NT2/D1 (cell line): ENCODE measurements around the gene GALM.

Experiments
- DNase-seq: peaks from one replicate; pipeline ENCODE4 v3.0.0-alpha.2; 2011; ENCODE audit warnings: low read depth, low spot score
- H3K27me3 ChIP-seq: 2 replicates; pipeline ENCODE4 v1.6.0; 2011; ENCODE audit warnings: mild to moderate bottlenecking; ENCODE audit not compliant: insufficient read length, insufficient read depth
- H3K36me3 ChIP-seq: 2 replicates; pipeline ENCODE4 v1.6.1; 2011; ENCODE audit warnings: mild to moderate bottlenecking, low read length, mixed read lengths; ENCODE audit not compliant: insufficient read depth, insufficient read length
- H3K4me1 ChIP-seq: 2 replicates; pipeline ENCODE4 v1.5.1; 2011; ENCODE audit not compliant: insufficient read depth, insufficient read length
- H3K4me3 ChIP-seq: 2 replicates; pipeline ENCODE4 v1.5.1; 2011; ENCODE audit warnings: low read depth; ENCODE audit not compliant: insufficient read length
- H3K9ac ChIP-seq: 2 replicates; pipeline ENCODE4 v1.6.0; 2011; ENCODE audit warnings: low read depth; ENCODE audit not compliant: insufficient read length
- H3K9me3 ChIP-seq: 2 replicates; pipeline ENCODE4 v1.5.1; 2011; ENCODE audit warnings: mild to moderate bottlenecking, low read length; ENCODE audit not compliant: insufficient read depth
- SUZ12 ChIP-seq: IDR thresholded peaks from 2 replicates; pipeline ENCODE4 v1.6.1; 2011; ENCODE audit not compliant: insufficient read length, insufficient read depth; ENCODE audit errors: extremely low read depth
- YY1 ChIP-seq: IDR thresholded peaks from 2 replicates; pipeline ENCODE4 v1.6.1; 2011; ENCODE audit not compliant: insufficient read length, insufficient read depth
- ZNF274 ChIP-seq: IDR thresholded peaks from 2 replicates; pipeline ENCODE4 v1.6.1; 2011; ENCODE audit warnings: mild to moderate bottlenecking, low read depth, low read length

The GALM gene

GRCh38 chr2:38737925-38738324 lies 72.0 kb downstream of the GALM start:
- Histone ChIP-seq H3K27me3 (no peaks in the 10 kb centered on the region), H3K36me3 (peaks cover 32% of the 10 kb centered on the region), H3K9ac (no peak overlapping the region), H3K4me1 (no peaks in the 10 kb centered on the region), H3K9me3 (no peaks in the 10 kb centered on the region), H3K4me3 (no peak overlapping the region)
- TF ChIP-seq ZNF274 (no peak), YY1 (no peak), SUZ12 (no peak)
- no peak for DNase-seq

GRCh38 chr2:38739524-38739923 lies 73.6 kb downstream of the GALM start:
- Histone ChIP-seq H3K27me3 (no peaks in the 10 kb centered on the region), H3K4me1 (no peaks in the 10 kb centered on the region), H3K9me3 (no peaks in the 10 kb centered on the region), H3K9ac (no peak overlapping the region), H3K36me3 (peaks cover 41% of the 10 kb centered on the region), H3K4me3 (no peak overlapping the region)
- no peak for TF ChIP-seq ZNF274
- TF ChIP-seq SUZ12 = no peak
- no peak for DNase-seq

- Histone ChIP-seq H3K27me3 (no peaks in the 10 kb centered on the region), H3K4me3 (no peak overlapping the region), H3K4me1 (no peaks in the 10 kb centered on the region), H3K36me3 (peaks cover 53% of the 10 kb centered on the region), H3K9me3 (no peaks in the 10 kb centered on the region), H3K9ac (no peak overlapping the region)
- peak; percentile 33 for DNase-seq
- TF ChIP-seq ZNF274 = no peak
- no peak for TF ChIP-seq YY1
- TF ChIP-seq SUZ12 = no peak
Observed at GRCh38 chr2:38740851-38741731, 75.2 kb downstream of the GALM start.

- Histone ChIP-seq H3K9ac (no peak overlapping the region), H3K4me1 (no peaks in the 10 kb centered on the region), H3K9me3 (no peaks in the 10 kb centered on the region), H3K27me3 (no peaks in the 10 kb centered on the region), H3K36me3 (peaks cover 67% of the 10 kb centered on the region), H3K4me3 (no peak overlapping the region)
- no peak for DNase-seq
- no peak for TF ChIP-seq SUZ12
- no peak for TF ChIP-seq YY1
- no peak for TF ChIP-seq ZNF274
Observed at GRCh38 chr2:38742797-38743559, 77.1 kb downstream of the GALM start.

- Histone ChIP-seq H3K27me3 (no peaks in the 10 kb centered on the region), H3K4me3 (no peak overlapping the region), H3K4me1 (no peaks in the 10 kb centered on the region), H3K9ac (no peak overlapping the region), H3K9me3 (no peaks in the 10 kb centered on the region), H3K36me3 (peaks cover 73% of the 10 kb centered on the region)
- DNase-seq = no peak
- TF ChIP-seq ZNF274 (no peak), YY1 (no peak), SUZ12 (no peak)
Observed at GRCh38 chr2:38743672-38744398, 77.9 kb downstream of the GALM start.

GRCh38 chr2:38744399-38744780 lies 78.5 kb downstream of the GALM start:
- no peak for DNase-seq
- Histone ChIP-seq H3K9ac (no peak overlapping the region), H3K27me3 (no peaks in the 10 kb centered on the region), H3K4me3 (no peak overlapping the region), H3K9me3 (no peaks in the 10 kb centered on the region), H3K4me1 (no peaks in the 10 kb centered on the region), H3K36me3 (peaks cover 79% of the 10 kb centered on the region)
- TF ChIP-seq SUZ12 = no peak
- TF ChIP-seq YY1 = no peak
- no peak for TF ChIP-seq ZNF274

- no peak for DNase-seq
Observed at GRCh38 chr2:38745267-38745666, 79.4 kb downstream of the GALM start.

More at GRCh38 chr2:38745267-38745666, 79.4 kb downstream of the GALM start:
- TF ChIP-seq YY1 (no peak), SUZ12 (no peak), ZNF274 (no peak)
- Histone ChIP-seq H3K9me3 (no peaks in the 10 kb centered on the region), H3K36me3 (peaks cover 87% of the 10 kb centered on the region), H3K4me1 (no peaks in the 10 kb centered on the region), H3K27me3 (no peaks in the 10 kb centered on the region), H3K9ac (no peak overlapping the region), H3K4me3 (no peak overlapping the region)
